Gastrocnemius medialis (tissue), 4 donors: ENCODE data around the gene ESPN.

Experiments used
- CTCF ChIP-seq, 5 experiments: fragments of 450-650 bp in 3 of 5; fragments of 200-600 bp in 2 of 5; sonication (generic) in 2 of 5; IDR thresholded peaks in 4 of 5; conservative IDR thresholded peaks in 1 of 5; 1 replicate in 4 of 5; 2 replicates in 1 of 5; pipeline ENCODE4 v1.5.1; 2016 to 2019; ENCODE audit warnings: antibody characterized with exemption in 5 of 5, mild to moderate bottlenecking in 3 of 5, moderate library complexity in 3 of 5
- POLR2A ChIP-seq, 2 donors: fragments of 450-650 bp; IDR thresholded peaks; one replicate each; pipeline ENCODE4 v1.6.1; 2017; ENCODE audit warnings: antibody characterized with exemption in 2 of 2, mild to moderate bottlenecking in 2 of 2, moderate library complexity in 2 of 2

DNA sequence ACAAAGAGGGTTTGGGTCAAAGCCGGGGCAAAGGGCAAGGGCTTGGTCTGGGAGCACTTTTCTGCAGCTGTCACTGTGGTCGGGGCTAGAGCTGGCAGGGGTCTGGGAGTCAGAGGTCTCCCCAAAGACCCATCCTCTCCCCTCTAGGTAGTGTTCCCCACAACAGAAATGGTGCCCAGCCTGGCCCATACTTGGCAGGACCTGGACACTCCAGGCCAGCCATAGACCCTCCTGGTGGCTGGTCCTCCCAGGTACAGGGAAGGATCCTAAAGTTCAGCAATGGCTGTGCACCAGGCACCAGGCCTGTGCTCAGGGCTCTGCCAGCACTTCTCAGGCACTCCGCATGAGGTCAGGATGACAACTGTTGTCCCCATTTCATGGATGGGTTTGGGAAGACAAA, 11.0 kb downstream of the ESPN start:
- no peak for TF ChIP-seq CTCF (IDR thresholded peaks at IDR 0.05 in 4 of 5, conservative IDR thresholded peaks at IDR 0.05 in 1 of 5)
- TF ChIP-seq POLR2A (IDR thresholded peaks at IDR 0.05): no peak
